WTC11 (cell line): ENCODE results near the gene RASL11A. TPM values are rescaled to one million over a fixed set of nuclear protein-coding genes. Genes with fewer than 3 reads are reported as not detected.
A peak's percentile ranks its signal among the peaks of the same experiment; 100 is the strongest.

Experiments used
- ATAC-seq: fragments of 200-7000 bp; cut with Tn5 transposase; 2 replicates; pipeline ENCODE4 v1.10.0; 2021; ENCODE audit warnings: mild to moderate bottlenecking, moderate library complexity
- CTCF ChIA-PET: fragments of 300-600 bp; sonication (Branson Sonifier 250); formaldehyde crosslinking; loops from one replicate; lab custom pipeline; 2021; ENCODE audit warnings: antibody characterized with exemption; lab: Charles Lee
- POLR2A ChIA-PET: fragments of 350-600 bp; sonication (Branson Sonifier 250); formaldehyde crosslinking; loops from one replicate; lab custom pipeline; 2021; ENCODE audit warnings: antibody characterized with exemption; lab: Charles Lee
- DNase-seq: peaks from one replicate; pipeline ENCODE4 v3.0.0; 2021; ENCODE audit warnings: low spot score
- H3K27ac Mint-ChIP-seq: 2 replicates; pipeline ENCODE4 v1.8.0; 2021; ENCODE audit warnings: mixed read lengths
- H3K27me3 Mint-ChIP-seq: 2 replicates; pipeline ENCODE4 v1.8.0; 2021; ENCODE audit warnings: low read depth, mild to moderate bottlenecking, moderate library complexity, mixed read lengths
- H3K36me3 Mint-ChIP-seq: 2 replicates; pipeline ENCODE4 v1.8.0; 2021; ENCODE audit warnings: mixed read lengths
- H3K4me1 Mint-ChIP-seq: 2 replicates; pipeline ENCODE4 v1.8.0; 2022; ENCODE audit warnings: mixed read lengths
- H3K4me3 Mint-ChIP-seq: 2 replicates; pipeline ENCODE4 v1.8.0; 2021; ENCODE audit warnings: mild to moderate bottlenecking, moderate library complexity, mixed read lengths
- H3K9me3 Mint-ChIP-seq: 2 replicates; pipeline ENCODE4 v1.8.0; 2021; ENCODE audit warnings: mixed read lengths
- CREB1 ChIP-seq: sonication (generic); formaldehyde crosslinking; IDR thresholded peaks from 2 replicates; pipeline ENCODE4 v1.8.0; 2023; ENCODE audit warnings: mild to moderate bottlenecking, missing genetic modification reagents
- E2F5 ChIP-seq: sonication (generic); formaldehyde crosslinking; IDR thresholded peaks from 2 replicates; pipeline ENCODE4 v1.8.1; 2022; ENCODE audit warnings: mild to moderate bottlenecking, moderate library complexity, missing genetic modification reagents
- EMX1 ChIP-seq: fragments of 250-450 bp; sonication (Bioruptor Pico); IDR thresholded peaks from 2 replicates; pipeline ENCODE4 v1.8.0; 2021; ENCODE audit warnings: mild to moderate bottlenecking
- ETV6 ChIP-seq: sonication (generic); formaldehyde crosslinking; IDR thresholded peaks from 2 replicates; pipeline ENCODE4 v1.8.1; 2022; ENCODE audit warnings: mild to moderate bottlenecking, missing genetic modification reagents
- FOXJ3 ChIP-seq: sonication (generic); formaldehyde crosslinking; IDR thresholded peaks from 2 replicates; pipeline ENCODE4 v1.9.0; 2021; ENCODE audit warnings: missing genetic modification reagents, mild to moderate bottlenecking, borderline replicate concordance
- GABPB1 ChIP-seq: sonication (generic); formaldehyde crosslinking; IDR thresholded peaks from 2 replicates; pipeline ENCODE4 v1.8.1; 2023; ENCODE audit warnings: mild to moderate bottlenecking, missing genetic modification reagents
- GRHL2 ChIP-seq: fragments of 250-450 bp; sonication (Bioruptor Pico); IDR thresholded peaks from 2 replicates; pipeline ENCODE4 v1.8.0; 2022; ENCODE audit warnings: mild to moderate bottlenecking, moderate library complexity; ENCODE audit not compliant: insufficient replicate concordance, severe bottlenecking
- GTF2I ChIP-seq: fragments of 250-450 bp; sonication (Bioruptor Pico); conservative IDR thresholded peaks from 2 replicates; pipeline ENCODE4 v1.4.0; 2021; ENCODE audit warnings: mild to moderate bottlenecking
- JUN ChIP-seq: sonication (generic); formaldehyde crosslinking; IDR thresholded peaks from 2 replicates; pipeline ENCODE4 v1.8.0; 2023; ENCODE audit warnings: mild to moderate bottlenecking, missing genetic modification reagents
- KAT7 ChIP-seq: sonication (generic); formaldehyde crosslinking; IDR thresholded peaks from 2 replicates; pipeline ENCODE4 v1.8.1; 2023; ENCODE audit warnings: missing genetic modification reagents, mild to moderate bottlenecking, borderline replicate concordance
- MAX ChIP-seq: sonication (generic); formaldehyde crosslinking; IDR thresholded peaks from 2 replicates; pipeline ENCODE4 v1.8.0; 2022; ENCODE audit warnings: mild to moderate bottlenecking, missing genetic modification reagents
- MLX ChIP-seq: sonication (generic); formaldehyde crosslinking; IDR thresholded peaks from 2 replicates; pipeline ENCODE4 v1.8.1; 2023; ENCODE audit warnings: mild to moderate bottlenecking, missing genetic modification reagents, moderate library complexity
- MXD4 ChIP-seq: fragments of 250-450 bp; sonication (Bioruptor Pico); IDR thresholded peaks from 2 replicates; pipeline ENCODE4 v1.8.0; 2021; ENCODE audit warnings: mild to moderate bottlenecking, moderate library complexity, borderline replicate concordance
- MYBL2 ChIP-seq: sonication (generic); formaldehyde crosslinking; IDR thresholded peaks from 2 replicates; pipeline ENCODE4 v1.8.1; 2023; ENCODE audit warnings: mild to moderate bottlenecking, moderate library complexity, missing genetic modification reagents
- NFATC4 ChIP-seq: fragments of 250-450 bp; sonication (Bioruptor Pico); IDR thresholded peaks from 2 replicates; pipeline ENCODE4 v1.9.0; 2021; ENCODE audit warnings: mild to moderate bottlenecking
- NR2C2 ChIP-seq: sonication (generic); formaldehyde crosslinking; IDR thresholded peaks from 2 replicates; pipeline ENCODE4 v1.8.0; 2022; ENCODE audit warnings: mild to moderate bottlenecking, missing genetic modification reagents
- RORB ChIP-seq: fragments of 250-450 bp; sonication (Bioruptor Pico); IDR thresholded peaks from 2 replicates; pipeline ENCODE4 v1.9.0; 2021; ENCODE audit warnings: mild to moderate bottlenecking
- SP1 ChIP-seq: sonication (generic); formaldehyde crosslinking; conservative IDR thresholded peaks from 2 replicates; pipeline ENCODE4 v1.8.1; 2022; ENCODE audit warnings: missing genetic modification reagents
- TCF7 ChIP-seq: sonication (generic); formaldehyde crosslinking; IDR thresholded peaks from 2 replicates; pipeline ENCODE4 v1.8.0; 2022; ENCODE audit warnings: mild to moderate bottlenecking, low read depth, missing genetic modification reagents, moderate library complexity
- TEAD4 ChIP-seq: sonication (generic); formaldehyde crosslinking; IDR thresholded peaks from 2 replicates; pipeline ENCODE4 v1.8.0; 2022; ENCODE audit warnings: mild to moderate bottlenecking, missing genetic modification reagents
- TP53 ChIP-seq: sonication (generic); formaldehyde crosslinking; IDR thresholded peaks from 2 replicates; pipeline ENCODE4 v1.8.1; 2023; ENCODE audit warnings: mild to moderate bottlenecking, missing genetic modification reagents
- USF1 ChIP-seq: sonication (generic); formaldehyde crosslinking; IDR thresholded peaks from 2 replicates; pipeline ENCODE4 v1.8.0; 2022; ENCODE audit warnings: mild to moderate bottlenecking, missing genetic modification reagents
- ZNF138 ChIP-seq: sonication (generic); formaldehyde crosslinking; conservative IDR thresholded peaks from 2 replicates; pipeline ENCODE4 v1.8.1; 2022; ENCODE audit warnings: mild to moderate bottlenecking, moderate library complexity, missing genetic modification reagents
- ZNF219 ChIP-seq: sonication (generic); formaldehyde crosslinking; IDR thresholded peaks from 2 replicates; pipeline ENCODE4 v1.8.0; 2023; ENCODE audit warnings: missing genetic modification reagents, mild to moderate bottlenecking, borderline replicate concordance
- ZNF263 ChIP-seq: sonication (generic); formaldehyde crosslinking; IDR thresholded peaks from 2 replicates; pipeline ENCODE4 v1.8.1; 2022; ENCODE audit warnings: low read depth, mild to moderate bottlenecking, moderate library complexity, missing genetic modification reagents
- ZNF423 ChIP-seq: fragments of 250-450 bp; sonication (Bioruptor Pico); IDR thresholded peaks from 2 replicates; pipeline ENCODE4 v2.1.2; 2022; ENCODE audit warnings: mild to moderate bottlenecking, moderate library complexity
- total RNA-seq: library from RNA; stranded (reverse); gene quantifications from 3 replicates; pipeline ENCODE4 v1.2.3, GENCODE V29; 2021
- TF ChIP-seq, protein P1 (sequence below): sonication (generic); formaldehyde crosslinking; IDR thresholded peaks from 2 replicates; pipeline ENCODE4 v1.8.1; 2023; ENCODE audit warnings: mild to moderate bottlenecking, missing genetic modification reagents
- TF ChIP-seq, protein P2 (sequence below): sonication (generic); formaldehyde crosslinking; IDR thresholded peaks from 2 replicates; pipeline ENCODE4 v1.8.0; 2023; ENCODE audit warnings: mild to moderate bottlenecking, missing genetic modification reagents
- TF ChIP-seq, protein P3 (sequence below): sonication (generic); formaldehyde crosslinking; IDR thresholded peaks from 2 replicates; pipeline ENCODE4 v1.8.0; 2023; ENCODE audit warnings: missing genetic modification reagents

RASL11A gene
- total RNA-seq, 1 experiment from 2014 or later = 3.5 TPM

GRCh38 chr13:27279506-27279905 lies 8.9 kb downstream of the RASL11A start:
- Mint-ChIP-seq H3K27ac (no peak overlapping the region), H3K9me3 (peaks cover 12% of the 10 kb centered on the region), H3K27me3 (no peaks in the 10 kb centered on the region; the same call in 1 of the 2 replicates), H3K4me3 (no peak overlapping the region), H3K4me1 (peaks cover 15% of the 10 kb centered on the region), H3K36me3 (no peaks in the 10 kb centered on the region)
- TF ChIP-seq, protein P1, sequence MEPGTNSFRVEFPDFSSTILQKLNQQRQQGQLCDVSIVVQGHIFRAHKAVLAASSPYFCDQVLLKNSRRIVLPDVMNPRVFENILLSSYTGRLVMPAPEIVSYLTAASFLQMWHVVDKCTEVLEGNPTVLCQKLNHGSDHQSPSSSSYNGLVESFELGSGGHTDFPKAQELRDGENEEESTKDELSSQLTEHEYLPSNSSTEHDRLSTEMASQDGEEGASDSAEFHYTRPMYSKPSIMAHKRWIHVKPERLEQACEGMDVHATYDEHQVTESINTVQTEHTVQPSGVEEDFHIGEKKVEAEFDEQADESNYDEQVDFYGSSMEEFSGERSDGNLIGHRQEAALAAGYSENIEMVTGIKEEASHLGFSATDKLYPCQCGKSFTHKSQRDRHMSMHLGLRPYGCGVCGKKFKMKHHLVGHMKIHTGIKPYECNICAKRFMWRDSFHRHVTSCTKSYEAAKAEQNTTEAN (CRISPR knock-in tag) = no peak
- TF ChIP-seq NFATC4 (CRISPR knock-in tag) (no peak), SP1 (no peak), CREB1 (CRISPR knock-in tag) (no peak), ZNF219 (CRISPR knock-in tag) (no peak), ETV6 (CRISPR knock-in tag) (no peak), MLX (CRISPR knock-in tag) (no peak), EMX1 (CRISPR knock-in tag) (no peak), FOXJ3 (CRISPR knock-in tag) (no peak), ZNF138 (CRISPR knock-in tag) (no peak), E2F5 (CRISPR knock-in tag) (no peak), TP53 (CRISPR knock-in tag) (no peak), ZNF263 (CRISPR knock-in tag) (no peak)
- TF ChIP-seq, protein P2, sequence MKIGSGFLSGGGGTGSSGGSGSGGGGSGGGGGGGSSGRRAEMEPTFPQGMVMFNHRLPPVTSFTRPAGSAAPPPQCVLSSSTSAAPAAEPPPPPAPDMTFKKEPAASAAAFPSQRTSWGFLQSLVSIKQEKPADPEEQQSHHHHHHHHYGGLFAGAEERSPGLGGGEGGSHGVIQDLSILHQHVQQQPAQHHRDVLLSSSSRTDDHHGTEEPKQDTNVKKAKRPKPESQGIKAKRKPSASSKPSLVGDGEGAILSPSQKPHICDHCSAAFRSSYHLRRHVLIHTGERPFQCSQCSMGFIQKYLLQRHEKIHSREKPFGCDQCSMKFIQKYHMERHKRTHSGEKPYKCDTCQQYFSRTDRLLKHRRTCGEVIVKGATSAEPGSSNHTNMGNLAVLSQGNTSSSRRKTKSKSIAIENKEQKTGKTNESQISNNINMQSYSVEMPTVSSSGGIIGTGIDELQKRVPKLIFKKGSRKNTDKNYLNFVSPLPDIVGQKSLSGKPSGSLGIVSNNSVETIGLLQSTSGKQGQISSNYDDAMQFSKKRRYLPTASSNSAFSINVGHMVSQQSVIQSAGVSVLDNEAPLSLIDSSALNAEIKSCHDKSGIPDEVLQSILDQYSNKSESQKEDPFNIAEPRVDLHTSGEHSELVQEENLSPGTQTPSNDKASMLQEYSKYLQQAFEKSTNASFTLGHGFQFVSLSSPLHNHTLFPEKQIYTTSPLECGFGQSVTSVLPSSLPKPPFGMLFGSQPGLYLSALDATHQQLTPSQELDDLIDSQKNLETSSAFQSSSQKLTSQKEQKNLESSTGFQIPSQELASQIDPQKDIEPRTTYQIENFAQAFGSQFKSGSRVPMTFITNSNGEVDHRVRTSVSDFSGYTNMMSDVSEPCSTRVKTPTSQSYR (CRISPR knock-in tag) = no peak
- TF ChIP-seq, protein P3, sequence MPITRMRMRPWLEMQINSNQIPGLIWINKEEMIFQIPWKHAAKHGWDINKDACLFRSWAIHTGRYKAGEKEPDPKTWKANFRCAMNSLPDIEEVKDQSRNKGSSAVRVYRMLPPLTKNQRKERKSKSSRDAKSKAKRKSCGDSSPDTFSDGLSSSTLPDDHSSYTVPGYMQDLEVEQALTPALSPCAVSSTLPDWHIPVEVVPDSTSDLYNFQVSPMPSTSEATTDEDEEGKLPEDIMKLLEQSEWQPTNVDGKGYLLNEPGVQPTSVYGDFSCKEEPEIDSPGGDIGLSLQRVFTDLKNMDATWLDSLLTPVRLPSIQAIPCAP = no peak
- ChIA-PET CTCF (interaction anchor here (1.1 to 1.9 kb wide), 5 partner anchors 9 to 332 kb away, joined by 3 to 9 read pairs (median 7); partner anchors contain the start of gene RASL11A), POLR2A (no interaction called here)
- ATAC-seq (peak; percentile 36; the same call in 1 of the 2 replicates), DNase-seq (no peak)

- 0 out of 2 replicates have a peak, but pooled peaks have one; percentile 32 for ATAC-seq
- DNase-seq = no peak
- Mint-ChIP-seq H3K4me3 (no peak overlapping the region), H3K27me3 (no peaks in the 10 kb centered on the region; the same call in 1 of the 2 replicates), H3K9me3 (peaks cover 11% of the 10 kb centered on the region), H3K36me3 (no peaks in the 10 kb centered on the region), H3K4me1 (peaks cover 15% of the 10 kb centered on the region), H3K27ac (no peak overlapping the region)
- CTCF ChIA-PET = interaction anchor here (1.1 to 1.9 kb wide), 5 partner anchors 9 to 333 kb away, joined by 3 to 9 read pairs (median 7); partner anchors contain the start of gene RASL11A
- POLR2A ChIA-PET = no interaction called here
- TF ChIP-seq CREB1 (CRISPR knock-in tag) (no peak), TEAD4 (CRISPR knock-in tag) (no peak), TCF7 (CRISPR knock-in tag) (no peak), MAX (CRISPR knock-in tag) (no peak), JUN (no peak), KAT7 (CRISPR knock-in tag) (no peak), NR2C2 (CRISPR knock-in tag) (no peak), MXD4 (CRISPR knock-in tag) (no peak), USF1 (CRISPR knock-in tag) (no peak), GABPB1 (no peak), ZNF423 (no peak), RORB (CRISPR knock-in tag) (no peak), EMX1 (CRISPR knock-in tag) (no peak), MYBL2 (no peak), GRHL2 (CRISPR knock-in tag) (no peak), GTF2I (CRISPR knock-in tag) (no peak)
Measured at GRCh38 chr13:27280009-27280656, 9.5 kb downstream of the RASL11A start.
